Panc1 (cell line): ENCODE results near the gene CCDC158. TPM values are rescaled to one million over a fixed set of nuclear protein-coding genes. Genes with fewer than 3 reads are reported as not detected.

Experiments used
- ATAC-seq: fragments of 200-7000 bp; cut with Tn5 transposase; 2 replicates; pipeline ENCODE4 v1.9.1; 2020; ENCODE audit warnings: mild to moderate bottlenecking, moderate library complexity
- BruUV-seq: library from RNA; stranded (reverse); fragments of 400-500 nt; replicated peaks from 2 replicates; lab custom pipeline; 2021; lab: Mats Ljungman, UMichigan
- CTCF ChIA-PET: fragments of 300-600 bp; sonication (Branson Sonifier 250); formaldehyde crosslinking; loops from one replicate; lab custom pipeline; 2022; ENCODE audit warnings: antibody characterized with exemption; lab: Charles Lee
- POLR2A ChIA-PET: fragments of 300-600 bp; sonication (Branson Sonifier 250); formaldehyde crosslinking; loops from one replicate; lab custom pipeline; 2022; ENCODE audit warnings: antibody characterized with exemption; lab: Charles Lee
- DNase-seq: peaks from one replicate; pipeline ENCODE4 v3.0.0-alpha.2; 2010; ENCODE audit warnings: low read depth, low spot score
- H3K27ac ChIP-seq: 2 replicates; pipeline ENCODE4 v1.5.1; 2011; ENCODE audit warnings: mild to moderate bottlenecking, low read length, inconsistent platforms
- H3K27me3 ChIP-seq: fragments of 200-500 bp; sonication (Bioruptor generic); 2 replicates; pipeline ENCODE4 v1.6.0; 2014; ENCODE audit warnings: low read length, inconsistent platforms; ENCODE audit not compliant: control insufficient read depth, insufficient read depth
- H3K36me3 ChIP-seq: fragments of 200-500 bp; sonication (Bioruptor generic); 2 replicates; pipeline ENCODE4 v1.5.1; 2014; ENCODE audit warnings: inconsistent platforms, mild to moderate bottlenecking, low read length, moderate library complexity; ENCODE audit not compliant: control insufficient read depth, insufficient read depth
- H3K4me1 ChIP-seq: 2 replicates; pipeline ENCODE4 v1.5.1; 2011; ENCODE audit warnings: inconsistent platforms, mild to moderate bottlenecking, low read length, moderate library complexity; ENCODE audit not compliant: control insufficient read depth, insufficient read depth
- H3K4me3 ChIP-seq, 2 experiments: 2 replicates each; pipeline ENCODE4 v1.5.1; 2011 to 2012; ENCODE audit warnings: low read depth in 2 of 2, low read length in 2 of 2, mild to moderate bottlenecking in 2 of 2, inconsistent platforms in 1 of 2, moderate library complexity in 1 of 2
- H3K9me3 ChIP-seq: fragments of 200-500 bp; sonication (Bioruptor generic); 2 replicates; pipeline ENCODE4 v1.5.1; 2014; ENCODE audit warnings: low read depth, mild to moderate bottlenecking, inconsistent platforms, low read length, moderate library complexity; ENCODE audit not compliant: control insufficient read depth, insufficient read depth
- CTCF ChIP-seq: fragments of 450-650 bp; IDR thresholded peaks from 2 replicates; pipeline ENCODE4 v1.5.1; 2017; ENCODE audit warnings: mild to moderate bottlenecking
- POLR2AphosphoS5 ChIP-seq: IDR thresholded peaks from 2 replicates; pipeline ENCODE4 v1.6.1; 2012; ENCODE audit warnings: mild to moderate bottlenecking, low read depth, low read length, moderate library complexity
- REST ChIP-seq, 2 experiments: IDR thresholded peaks; 2 replicates each; pipeline ENCODE4 v1.6.1; 2011 to 2012; ENCODE audit warnings: low read depth in 2 of 2, control low read depth in 1 of 2, low read length in 1 of 2, mild to moderate bottlenecking in 1 of 2, moderate library complexity in 1 of 2; ENCODE audit not compliant: insufficient read depth in 1 of 2
- SIN3A ChIP-seq: IDR thresholded peaks from 2 replicates; pipeline ENCODE4 v1.6.1; 2012; ENCODE audit warnings: low read depth, mild to moderate bottlenecking, low read length, moderate library complexity, borderline replicate concordance; ENCODE audit not compliant: insufficient read depth
- TCF7L2 ChIP-seq: IDR thresholded peaks from 2 replicates; pipeline ENCODE4 v1.6.1; 2011; ENCODE audit warnings: mild to moderate bottlenecking, low read depth, low read length, inconsistent platforms
- in situ Hi-C: cut with HindIII; loops from 2 replicates; pipeline ENCODE4 v1.10.0; 2016; ENCODE audit warnings: low sequenced_read_pairs, low pct_unique_long_range_greater_than_20kb
- intact Hi-C: fragments of 100-400 bp; cut with micrococcal nuclease; formaldehyde crosslinking; loops from one replicate; pipeline ENCODE4 v1.10.0; 2022; ENCODE audit not compliant: unreplicated experiment
- total RNA-seq: library from RNA; stranded (reverse); gene quantifications from one replicate; pipeline ENCODE4 v1.2.1, GENCODE V29; 2021; ENCODE audit not compliant: unreplicated experiment

CCDC158 gene
- total RNA-seq, 1 experiment from 2014 or later = 0.28 TPM

- in situ Hi-C loops (no loop called here), intact Hi-C loops (no loop called here)
- Histone ChIP-seq H3K27ac (no peak overlapping the region), H3K36me3 (no peaks in the 10 kb centered on the region), H3K9me3 (no peaks in the 10 kb centered on the region), H3K4me3 (no peak overlapping the region), H3K4me1 (no peaks in the 10 kb centered on the region), H3K27me3 (no peaks in the 10 kb centered on the region)
- BruUV-seq = no TSS peak
- DNase-seq (no peak), ATAC-seq (no peak)
- POLR2A ChIA-PET = no interaction called here
- CTCF ChIA-PET = no interaction called here
- no peak for TF ChIP-seq CTCF
- TF ChIP-seq POLR2AphosphoS5 = no peak
These were observed 10.3 kb downstream of the CCDC158 start for GRCh38 chr4:76410636-76411035.

GRCh38 chr4:76407440-76408119 is 13.4 kb downstream of the CCDC158 start:
- Histone ChIP-seq H3K36me3 (no peaks in the 10 kb centered on the region), H3K27ac (no peak overlapping the region), H3K4me3 (no peak overlapping the region), H3K4me1 (no peaks in the 10 kb centered on the region), H3K27me3 (peaks cover 3% of the 10 kb centered on the region; the same call in 1 of the 2 replicates), H3K9me3 (no peaks in the 10 kb centered on the region)
- CTCF ChIA-PET = no interaction called here
- intact Hi-C loops (no loop called here), in situ Hi-C loops (no loop called here)
- no peak for DNase-seq
- ATAC-seq = no peak
- POLR2A ChIA-PET = no interaction called here
- TF ChIP-seq REST (IDR thresholded peaks at IDR 0.05; ENCODE audit: insufficient read depth in 1 of 2, low read depth in 2 of 2, low read length in 1 of 2) = no peak
- no peak for TF ChIP-seq TCF7L2
- TF ChIP-seq SIN3A = no peak
- TF ChIP-seq CTCF = no peak
- TF ChIP-seq POLR2AphosphoS5 = no peak
- no TSS peak for BruUV-seq
